Measurements from ENCODE around the gene CDH20.

The CDH20 gene

DNA sequence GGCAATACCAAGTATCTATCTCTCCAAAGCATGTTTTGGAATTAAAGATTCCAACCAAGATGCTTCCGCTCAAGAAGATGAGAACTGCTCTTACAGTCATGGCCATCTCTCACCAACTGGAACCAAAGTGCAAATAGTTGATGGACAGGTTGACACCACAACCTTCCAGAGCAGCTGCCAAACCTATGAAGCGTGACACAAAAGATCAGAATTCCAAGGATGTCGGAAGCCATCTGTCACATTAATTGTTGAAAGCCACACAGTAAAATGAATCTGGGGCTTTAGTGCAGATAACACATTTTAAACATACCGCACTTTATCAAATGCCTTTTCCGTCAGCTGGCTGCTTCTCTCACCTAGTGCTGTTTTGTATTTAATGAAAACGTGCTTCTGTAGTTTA is 195.7 kb downstream of the CDH20 start (continued):
- TF ChIP-seq ZNF529 (tag by site-specific recombination; IDR thresholded peaks at IDR 0.05; ENCODE audit: insufficient replicate concordance) (no peak), ZSCAN18 (tag by site-specific recombination; IDR thresholded peaks at IDR 0.05) (no peak), ZNF184 (tag by site-specific recombination; IDR thresholded peaks at IDR 0.05) (no peak), PATZ1 (tag by site-specific recombination; IDR thresholded peaks at IDR 0.05) (no peak), ZNF138 (tag by site-specific recombination; IDR thresholded peaks at IDR 0.05; ENCODE audit: borderline replicate concordance) (no peak), PRDM4 (tag by site-specific recombination; IDR thresholded peaks at IDR 0.05) (no peak), ZNF404 (tag by site-specific recombination; IDR thresholded peaks at IDR 0.05) (no peak), GLI4 (tag by site-specific recombination; IDR thresholded peaks at IDR 0.05) (no peak), ZNF221 (tag by site-specific recombination; IDR thresholded peaks at IDR 0.05; ENCODE audit: borderline replicate concordance) (no peak)
- TF ChIP-seq, protein P1, sequence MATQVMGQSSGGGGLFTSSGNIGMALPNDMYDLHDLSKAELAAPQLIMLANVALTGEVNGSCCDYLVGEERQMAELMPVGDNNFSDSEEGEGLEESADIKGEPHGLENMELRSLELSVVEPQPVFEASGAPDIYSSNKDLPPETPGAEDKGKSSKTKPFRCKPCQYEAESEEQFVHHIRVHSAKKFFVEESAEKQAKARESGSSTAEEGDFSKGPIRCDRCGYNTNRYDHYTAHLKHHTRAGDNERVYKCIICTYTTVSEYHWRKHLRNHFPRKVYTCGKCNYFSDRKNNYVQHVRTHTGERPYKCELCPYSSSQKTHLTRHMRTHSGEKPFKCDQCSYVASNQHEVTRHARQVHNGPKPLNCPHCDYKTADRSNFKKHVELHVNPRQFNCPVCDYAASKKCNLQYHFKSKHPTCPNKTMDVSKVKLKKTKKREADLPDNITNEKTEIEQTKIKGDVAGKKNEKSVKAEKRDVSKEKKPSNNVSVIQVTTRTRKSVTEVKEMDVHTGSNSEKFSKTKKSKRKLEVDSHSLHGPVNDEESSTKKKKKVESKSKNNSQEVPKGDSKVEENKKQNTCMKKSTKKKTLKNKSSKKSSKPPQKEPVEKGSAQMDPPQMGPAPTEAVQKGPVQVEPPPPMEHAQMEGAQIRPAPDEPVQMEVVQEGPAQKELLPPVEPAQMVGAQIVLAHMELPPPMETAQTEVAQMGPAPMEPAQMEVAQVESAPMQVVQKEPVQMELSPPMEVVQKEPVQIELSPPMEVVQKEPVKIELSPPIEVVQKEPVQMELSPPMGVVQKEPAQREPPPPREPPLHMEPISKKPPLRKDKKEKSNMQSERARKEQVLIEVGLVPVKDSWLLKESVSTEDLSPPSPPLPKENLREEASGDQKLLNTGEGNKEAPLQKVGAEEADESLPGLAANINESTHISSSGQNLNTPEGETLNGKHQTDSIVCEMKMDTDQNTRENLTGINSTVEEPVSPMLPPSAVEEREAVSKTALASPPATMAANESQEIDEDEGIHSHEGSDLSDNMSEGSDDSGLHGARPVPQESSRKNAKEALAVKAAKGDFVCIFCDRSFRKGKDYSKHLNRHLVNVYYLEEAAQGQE (tag by site-specific recombination; IDR thresholded peaks at IDR 0.05): no peak

GRCh38 chr18:61530681-61531080 is 197.5 kb downstream of the CDH20 start:
- POLR2A ChIA-PET: no interaction called here
- H3K27ac ChIP-seq (ENCODE audit: extremely low read depth, low read depth, low read length): no peak overlapping the region
- CTCF ChIA-PET: no interaction called here
- H3K4me1 ChIP-seq (ENCODE audit: control insufficient read depth, insufficient read depth, low read length): no peaks in the 10 kb centered on the region
- no peak for TF ChIP-seq PATZ1 (tag by site-specific recombination; IDR thresholded peaks at IDR 0.05)
- TF ChIP-seq ZNF514 (tag by site-specific recombination; IDR thresholded peaks at IDR 0.05): no peak
- TF ChIP-seq HIC1 (tag by site-specific recombination; IDR thresholded peaks at IDR 0.05): no peak
- no peak for TF ChIP-seq ZNF133 (tag by site-specific recombination; IDR thresholded peaks at IDR 0.05)
- TF ChIP-seq WT1 (tag by site-specific recombination; IDR thresholded peaks at IDR 0.05): no peak
- TF ChIP-seq SP7 (tag by site-specific recombination; IDR thresholded peaks at IDR 0.05): no peak
- H3K36me3 ChIP-seq (ENCODE audit: control insufficient read depth in 2 of 2, insufficient read depth in 1 of 2, low read length in 2 of 2): no peaks in the 10 kb centered on the region
- H3K4me3 ChIP-seq (ENCODE audit: low read depth, low read length): no peak overlapping the region
- H3K9me3 ChIP-seq (ENCODE audit: control insufficient read depth, insufficient read depth, low read depth, low read length): no peaks in the 10 kb centered on the region
